ENCODE results near the gene LILRB3.
A peak's percentile ranks its signal among the peaks of the same experiment; 100 is the strongest.
"Not testable (repeated sequence)": the region's sequence is repeated elsewhere in the genome, so short reads cannot be mapped to it uniquely, and the experiment has no call there.

Gene LILRB3

DNA sequence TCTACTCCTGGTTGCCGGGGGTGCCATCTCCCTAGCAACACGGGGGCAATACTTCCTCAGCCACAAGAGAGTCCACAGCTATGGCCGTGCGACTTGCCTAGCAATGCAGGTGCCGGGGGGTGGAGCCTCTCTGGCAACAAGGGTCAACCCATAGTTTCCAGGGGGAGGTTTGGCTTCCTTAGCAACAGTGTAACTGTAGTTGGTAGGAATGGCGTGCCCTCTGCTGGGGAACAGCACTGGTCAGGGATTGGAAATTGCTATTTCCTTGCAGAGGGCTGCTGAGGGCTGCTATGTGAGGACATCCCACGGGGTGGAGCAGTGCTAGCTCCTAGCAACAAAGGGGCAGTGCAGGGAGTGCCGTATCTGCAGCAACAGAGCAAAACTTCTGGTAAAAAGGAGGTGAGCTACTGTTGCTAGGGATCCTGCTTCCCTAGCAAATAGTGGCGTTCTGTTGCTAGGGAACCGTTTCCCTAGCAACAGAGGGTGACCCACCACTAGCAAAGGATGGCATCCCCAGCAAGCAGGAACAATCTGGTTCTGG is 42.8 kb downstream of the LILRB3 start:
- Mint-ChIP-seq H3K27me3 (no peaks in the 10 kb centered on the region), H3K4me3 (no peak overlapping the region), H3K27ac (no peak overlapping the region), H3K4me1 (ENCODE audit: low read depth) (no peaks in the 10 kb centered on the region), H3K36me3 (ENCODE audit: low read depth) (peaks cover 72% of the 10 kb centered on the region), H3K9me3 (no peaks in the 10 kb centered on the region)
- no peak for DNase-seq

DNA sequence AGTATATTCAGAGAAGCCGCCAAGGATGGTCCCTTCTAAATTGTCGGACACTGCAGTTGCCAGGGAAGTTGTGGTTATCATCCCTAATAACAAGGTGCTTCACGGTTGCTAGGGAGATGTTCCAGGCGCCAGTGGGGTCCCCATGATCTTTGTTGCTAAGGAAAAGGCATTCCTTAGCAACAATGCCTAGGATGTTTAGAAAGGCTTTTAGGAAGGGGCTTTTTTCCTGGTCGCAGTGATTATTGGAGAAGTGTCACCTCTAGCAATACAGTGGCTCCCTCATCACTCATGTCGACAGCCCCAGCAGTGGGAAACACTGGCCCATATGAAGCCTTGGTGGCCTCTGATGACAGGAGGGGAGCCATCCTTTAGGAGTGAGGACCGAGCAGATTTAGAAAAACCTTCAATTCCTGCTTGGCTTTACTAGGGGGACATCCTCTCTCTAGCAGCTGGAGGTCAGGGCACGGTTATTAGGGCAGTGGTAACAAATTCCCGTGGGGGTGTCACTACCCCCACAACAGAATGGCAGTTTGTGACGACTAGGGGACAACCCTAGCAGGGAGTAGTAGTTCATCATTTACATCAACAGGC is 43.5 kb downstream of the LILRB3 start:
- Mint-ChIP-seq H3K27ac (no peak overlapping the region), H3K27me3 (no peaks in the 10 kb centered on the region), H3K4me3 (no peak overlapping the region), H3K36me3 (ENCODE audit: low read depth) (peaks cover 74% of the 10 kb centered on the region), H3K9me3 (no peaks in the 10 kb centered on the region), H3K4me1 (ENCODE audit: low read depth) (no peaks in the 10 kb centered on the region)
- DNase-seq = no peak

DNA sequence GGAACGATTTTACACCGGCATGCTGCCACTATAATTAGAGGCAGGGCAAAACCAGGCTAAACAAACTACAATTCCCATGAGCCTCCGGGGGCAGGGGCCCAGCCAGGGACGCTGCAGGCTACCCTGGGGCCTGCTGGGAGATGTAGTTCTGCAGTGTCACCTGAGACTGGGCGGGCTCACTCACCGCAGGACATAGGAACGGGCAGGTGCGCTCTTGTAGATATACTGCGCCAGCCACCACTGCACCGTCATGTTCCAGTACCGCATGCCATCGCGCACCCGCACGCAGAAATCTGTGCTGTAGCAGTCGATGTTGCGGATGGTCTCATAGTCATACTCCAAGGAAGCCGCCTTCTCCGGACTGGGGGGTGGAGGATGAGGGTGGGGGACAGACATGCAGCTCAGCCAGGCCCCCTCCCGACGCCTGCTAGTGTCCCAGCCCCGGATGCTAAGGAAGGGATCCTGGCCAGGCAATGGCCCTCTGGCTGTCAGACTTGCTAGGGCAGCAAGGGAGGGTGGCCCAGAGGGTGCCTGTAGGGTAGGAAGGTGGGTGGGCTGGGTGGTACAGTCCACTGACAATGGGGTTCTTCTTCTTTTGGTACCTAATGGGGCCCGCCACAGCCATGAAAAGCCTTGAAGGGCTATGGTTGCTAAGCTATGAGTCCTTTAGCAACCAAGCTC is 44.1 kb downstream of the LILRB3 start:
- Mint-ChIP-seq H3K4me1 (ENCODE audit: low read depth) (no peaks in the 10 kb centered on the region), H3K27ac (no peak overlapping the region), H3K36me3 (ENCODE audit: low read depth) (peaks cover 68% of the 10 kb centered on the region), H3K4me3 (no peak overlapping the region), H3K9me3 (no peaks in the 10 kb centered on the region), H3K27me3 (no peaks in the 10 kb centered on the region)
- DNase-seq = peak; percentile 58

DNA sequence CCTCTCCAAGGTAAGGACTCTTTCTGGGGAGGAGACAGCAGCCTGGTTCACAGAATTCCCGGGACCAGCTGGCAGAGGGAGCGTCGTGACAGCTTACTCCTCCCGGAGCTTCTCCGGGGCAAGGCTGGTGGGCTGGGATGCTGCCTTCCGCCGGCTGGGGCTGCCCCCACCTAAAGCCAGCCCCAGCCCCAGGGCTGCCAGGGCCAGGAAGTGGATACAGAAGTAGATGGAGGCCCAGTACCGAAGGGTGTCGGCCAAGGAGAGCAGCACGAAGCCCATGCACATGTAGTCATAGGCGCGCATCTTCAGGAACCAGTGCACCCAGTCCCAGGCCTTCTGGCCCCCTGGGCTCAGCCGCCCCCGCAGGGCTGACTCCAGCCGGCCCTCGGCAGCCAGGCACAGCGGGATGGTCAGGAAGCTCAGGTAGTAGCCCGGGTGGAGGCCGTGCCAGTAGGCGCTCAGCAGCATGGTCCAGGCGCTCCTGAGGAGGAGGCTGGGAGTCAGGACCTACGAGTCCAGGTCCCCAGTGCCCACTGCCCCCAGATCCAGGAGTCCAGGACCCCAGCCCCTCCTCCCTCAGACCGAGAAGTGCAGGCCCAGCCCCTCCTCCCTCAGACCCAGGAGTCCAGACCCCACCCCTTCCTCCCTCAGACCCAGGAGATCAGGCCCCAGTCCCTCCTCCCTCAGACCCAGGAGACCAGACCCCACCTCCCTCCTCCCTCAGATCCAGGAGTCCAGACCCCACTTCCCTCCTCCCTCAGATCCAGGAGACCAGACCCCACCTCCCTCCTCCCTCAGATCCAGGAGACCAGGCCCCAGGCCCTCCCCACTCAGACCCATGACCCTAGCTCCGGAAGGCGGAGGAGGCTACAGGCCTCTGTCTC is 48.6 kb downstream of the LILRB3 start:
- H3K9me3 Mint-ChIP-seq = no peaks in the 10 kb centered on the region
- H3K4me1 Mint-ChIP-seq (ENCODE audit: low read depth) = no peaks in the 10 kb centered on the region
- H3K27me3 Mint-ChIP-seq = no peaks in the 10 kb centered on the region
- DNase-seq = no peak
- H3K36me3 Mint-ChIP-seq (ENCODE audit: low read depth) = peaks cover 38% of the 10 kb centered on the region
- no peak overlapping the region for H3K27ac Mint-ChIP-seq
- no peak overlapping the region for H3K4me3 Mint-ChIP-seq

DNA sequence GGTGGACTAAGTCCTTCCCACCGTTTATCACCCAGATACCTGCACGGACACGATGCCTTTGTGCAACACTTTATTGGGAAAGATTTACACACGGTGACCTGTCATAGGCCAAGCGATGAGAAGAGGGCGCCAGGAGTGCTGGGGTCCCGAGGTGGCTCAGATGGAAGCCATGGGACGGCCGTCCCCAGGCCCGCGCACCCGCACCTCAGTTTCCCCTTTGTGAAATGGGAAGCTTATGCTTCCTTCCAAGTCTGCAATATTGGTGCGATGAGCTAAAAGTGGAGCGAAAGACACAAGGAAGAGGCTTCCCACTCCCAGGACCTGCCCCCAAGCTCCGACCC is 49.5 kb downstream of the LILRB3 start:
- H3K4me3 Mint-ChIP-seq = no peak overlapping the region
- DNase-seq = no peak
- H3K4me1 Mint-ChIP-seq (ENCODE audit: low read depth) = peaks cover 2% of the 10 kb centered on the region
- peaks cover 30% of the 10 kb centered on the region for H3K36me3 Mint-ChIP-seq (ENCODE audit: low read depth)
- H3K27ac Mint-ChIP-seq = no peak overlapping the region
- no peaks in the 10 kb centered on the region for H3K9me3 Mint-ChIP-seq
- no peaks in the 10 kb centered on the region for H3K27me3 Mint-ChIP-seq

DNA sequence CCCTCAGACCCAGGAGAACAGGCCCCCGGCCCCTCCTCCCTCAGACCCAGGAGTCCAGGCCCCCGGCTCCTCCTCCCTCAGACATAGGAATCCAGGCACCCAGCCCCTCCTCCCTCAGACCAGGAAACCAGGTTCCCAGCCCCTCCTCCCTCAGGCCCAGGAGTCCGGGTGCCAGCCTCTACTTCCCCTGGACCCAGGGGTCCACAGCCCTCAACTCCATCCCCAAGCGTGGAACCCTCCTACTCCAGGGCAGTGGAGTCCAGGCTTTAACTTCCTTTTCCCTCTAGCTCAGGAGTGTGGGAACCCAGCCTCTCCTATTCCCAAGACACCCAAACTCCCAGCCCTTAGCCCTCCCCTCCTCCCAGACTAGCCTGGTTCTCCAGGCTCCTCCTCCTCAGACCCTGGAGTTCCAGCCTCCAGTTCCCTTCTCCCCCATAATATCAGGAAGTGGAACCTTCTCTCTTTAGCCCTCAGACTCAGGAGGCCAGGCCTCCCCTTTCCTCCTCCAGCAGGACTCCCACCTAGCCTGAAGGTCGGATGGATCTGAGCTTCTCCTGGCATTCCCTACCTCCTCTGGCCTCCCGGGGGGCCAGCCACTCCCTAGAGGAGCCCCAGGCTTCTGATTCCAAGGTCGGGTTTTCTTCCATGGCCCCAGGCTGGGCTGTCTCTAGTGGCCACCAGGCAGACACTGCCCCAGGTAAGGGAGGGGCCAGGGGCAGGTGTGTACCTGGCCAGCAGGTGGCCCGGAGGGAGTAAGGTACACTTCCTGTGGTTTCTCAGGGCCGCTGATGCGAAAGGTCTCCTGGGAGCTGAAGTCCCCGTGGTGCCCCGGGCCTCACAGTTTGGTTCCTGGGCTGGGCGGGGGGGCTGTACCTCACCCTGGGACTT is 50.1 kb downstream of the LILRB3 start, which contains the start of gene TMC4:
TSS of gene TMC4 (minus strand) at position 690 of the 888 bp plus-strand sequence. CDS start at position 647, 43 bp downstream.
- H3K36me3 Mint-ChIP-seq (ENCODE audit: low read depth) = peaks cover 23% of the 10 kb centered on the region
- peaks cover 6% of the 10 kb centered on the region for H3K4me1 Mint-ChIP-seq (ENCODE audit: low read depth)
- H3K27ac Mint-ChIP-seq = peak within 1 kb of the TSS; percentile 22
- no peak for DNase-seq
- H3K4me3 Mint-ChIP-seq = no peak within 1 kb of the TSS
- H3K27me3 Mint-ChIP-seq = no peaks in the 10 kb centered on the region
- H3K9me3 Mint-ChIP-seq = no peaks in the 10 kb centered on the region

DNA sequence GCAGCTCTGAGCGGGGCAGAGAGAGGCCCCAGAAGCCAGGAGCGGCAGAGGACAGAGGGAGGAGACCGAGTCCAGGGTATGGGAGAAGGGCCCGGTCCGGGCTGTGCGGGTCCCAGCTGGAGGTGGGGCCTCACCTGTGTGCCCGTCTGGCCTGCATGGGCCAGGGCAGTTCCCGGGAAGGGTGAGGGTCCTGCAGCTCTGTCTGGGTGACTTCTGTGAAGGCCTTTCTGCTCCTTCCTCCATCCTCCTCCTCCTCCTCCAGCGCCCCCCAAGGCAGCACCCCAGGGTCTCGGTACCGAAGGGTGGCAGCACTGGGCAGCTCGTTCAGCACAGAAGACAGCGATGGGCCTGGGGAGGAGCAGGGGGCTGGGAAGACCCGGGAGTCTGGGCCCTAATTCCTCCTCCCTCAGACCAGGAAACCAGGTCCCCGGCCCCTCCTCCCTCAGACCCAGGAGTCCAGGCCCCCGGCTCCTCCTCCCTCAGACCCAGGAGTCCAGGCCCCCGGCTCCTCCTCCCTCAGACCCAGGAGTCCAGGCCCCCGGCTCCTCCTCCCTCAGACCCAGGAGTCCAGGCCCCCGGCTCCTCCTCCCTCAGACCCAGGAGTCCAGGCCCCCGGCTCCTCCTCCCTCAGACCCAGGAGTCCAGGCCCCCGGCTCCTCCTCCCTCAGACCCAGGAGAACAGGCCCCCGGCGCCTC is 50.9 kb downstream of the LILRB3 start:
- not testable (repeated sequence) for H3K4me1 Mint-ChIP-seq (ENCODE audit: low read depth); H3K27me3 Mint-ChIP-seq; H3K4me3 Mint-ChIP-seq; DNase-seq; H3K9me3 Mint-ChIP-seq; H3K27ac Mint-ChIP-seq
- H3K36me3 Mint-ChIP-seq (ENCODE audit: low read depth) = peaks cover 20% of the 10 kb centered on the region

DNA sequence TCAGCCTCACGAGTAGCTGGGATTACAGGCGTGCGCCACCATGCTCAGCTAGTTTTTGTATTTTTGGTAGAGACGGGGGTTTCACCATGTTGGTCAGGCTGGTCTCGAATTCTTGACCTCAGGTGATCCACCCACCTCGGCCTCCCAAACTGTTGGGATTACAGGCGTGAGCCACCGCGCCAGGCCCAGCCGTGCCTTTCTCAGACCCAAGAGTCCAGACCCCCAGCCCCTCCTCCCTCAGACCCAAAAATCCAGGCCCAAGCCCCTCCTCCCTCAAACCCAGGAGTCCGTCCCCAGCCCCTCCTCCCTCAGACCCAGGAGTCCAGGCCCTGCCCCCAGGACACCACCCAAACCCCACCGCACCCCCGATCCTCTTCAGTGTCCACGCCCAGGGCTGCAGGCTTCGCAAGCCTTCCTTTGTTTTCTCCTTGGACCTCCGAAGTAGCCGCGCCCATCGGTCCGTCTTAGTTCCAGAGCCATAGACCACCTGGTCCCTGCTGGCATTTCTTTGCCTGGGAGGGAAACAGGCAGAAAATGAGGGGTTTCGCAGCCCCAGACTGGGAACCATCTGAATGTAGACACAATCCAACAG is 53.6 kb downstream of the LILRB3 start:
- Mint-ChIP-seq H3K4me1 (ENCODE audit: low read depth) (peaks cover 12% of the 10 kb centered on the region), H3K27ac (no peak overlapping the region), H3K27me3 (peaks cover 11% of the 10 kb centered on the region), H3K4me3 (no peak overlapping the region), H3K36me3 (ENCODE audit: low read depth) (no peaks in the 10 kb centered on the region), H3K9me3 (no peaks in the 10 kb centered on the region)
- no peak for DNase-seq

DNA sequence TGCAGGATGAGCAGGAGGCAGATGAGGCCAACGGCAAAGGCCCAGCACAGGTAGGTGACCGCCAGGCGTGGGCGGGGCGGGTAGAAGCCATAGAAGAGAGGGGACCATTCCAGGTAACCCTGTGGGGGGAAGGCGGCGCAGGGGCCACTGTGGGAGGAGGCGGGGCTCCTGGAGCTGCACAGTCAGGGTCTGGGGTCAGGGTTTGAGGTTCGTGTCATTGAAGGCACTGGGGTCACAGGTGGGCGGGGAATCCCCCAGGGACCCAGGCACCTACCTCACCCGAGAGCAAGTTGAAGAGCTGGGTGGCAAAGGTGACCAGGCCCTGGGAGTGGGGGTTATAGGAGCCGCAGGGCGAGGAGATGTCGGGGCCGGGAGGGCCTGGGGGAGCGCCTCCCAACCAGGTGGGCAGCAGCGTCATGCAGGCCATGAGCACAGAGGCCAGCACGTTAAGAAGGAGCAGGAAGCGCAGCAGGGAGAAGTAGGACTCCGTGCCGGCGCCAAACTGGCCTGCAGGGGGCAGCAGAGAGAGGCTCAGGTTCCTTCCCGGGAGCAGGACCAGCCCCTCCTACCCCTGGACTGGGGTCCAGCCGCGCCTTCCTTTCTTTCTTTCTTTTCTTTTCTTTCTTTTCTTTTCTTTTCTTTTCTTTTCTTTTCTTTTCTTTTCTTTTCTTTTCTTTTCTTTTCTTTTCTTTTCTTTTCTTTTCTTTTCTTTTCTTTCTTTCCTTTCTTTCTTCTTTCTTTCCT is 54.5 kb downstream of the LILRB3 start:
- peaks cover 13% of the 10 kb centered on the region for H3K27me3 Mint-ChIP-seq
- DNase-seq = peak; percentile 95
- no peaks in the 10 kb centered on the region for H3K36me3 Mint-ChIP-seq (ENCODE audit: low read depth)
- H3K4me1 Mint-ChIP-seq (ENCODE audit: low read depth) = peaks cover 19% of the 10 kb centered on the region
- no peaks in the 10 kb centered on the region for H3K9me3 Mint-ChIP-seq
- H3K4me3 Mint-ChIP-seq = peak overlapping the region; percentile 29
- no peak overlapping the region for H3K27ac Mint-ChIP-seq

Measured in activated T-cell treated with anti-CD3 and anti-CD28 coated beads, Interleukin-2, amount 50 U/mL, for 24 hours (primary cell).